Stimulated activated effector memory CD8-positive, alpha-beta T cell treated with anti-CD3 and anti-CD28 coated beads, Interleukin-12 subunit alpha, Interleukin-12 subunit beta, amount 100 ng/mL, for 72 hours (primary cell): ENCODE measurements around the gene GOSR2.
A peak's percentile ranks its signal among the peaks of the same experiment; 100 is the strongest.
"Not testable (repeated sequence)": the region's sequence is repeated elsewhere in the genome, so short reads cannot be mapped to it uniquely, and the experiment has no call there.

Experiments used
- ATAC-seq: fragments of 150-1000 bp; cut with Tn5 transposase; 2 replicates; pipeline ENCODE4 v1.10.0; 2021
- DNase-seq, 2 donors: peaks; one replicate each; pipeline ENCODE4 v3.0.0; 2021 to 2022; ENCODE audit warnings: low spot score in 2 of 2
- H3K27ac Mint-ChIP-seq: one replicate; pipeline ENCODE4 v1.8.0; 2022; ENCODE audit warnings: mild to moderate bottlenecking, mixed read lengths
- H3K36me3 Mint-ChIP-seq: one replicate; pipeline ENCODE4 v1.8.0; 2022; ENCODE audit warnings: mild to moderate bottlenecking, mixed read lengths
- H3K4me1 Mint-ChIP-seq: one replicate; pipeline ENCODE4 v1.8.0; 2022; ENCODE audit warnings: mixed read lengths
- H3K4me3 Mint-ChIP-seq: one replicate; pipeline ENCODE4 v1.8.0; 2022; ENCODE audit warnings: mild to moderate bottlenecking, mixed read lengths
- H3K9me3 Mint-ChIP-seq: one replicate; pipeline ENCODE4 v1.8.0; 2022; ENCODE audit warnings: mixed read lengths

Gene GOSR2

DNA sequence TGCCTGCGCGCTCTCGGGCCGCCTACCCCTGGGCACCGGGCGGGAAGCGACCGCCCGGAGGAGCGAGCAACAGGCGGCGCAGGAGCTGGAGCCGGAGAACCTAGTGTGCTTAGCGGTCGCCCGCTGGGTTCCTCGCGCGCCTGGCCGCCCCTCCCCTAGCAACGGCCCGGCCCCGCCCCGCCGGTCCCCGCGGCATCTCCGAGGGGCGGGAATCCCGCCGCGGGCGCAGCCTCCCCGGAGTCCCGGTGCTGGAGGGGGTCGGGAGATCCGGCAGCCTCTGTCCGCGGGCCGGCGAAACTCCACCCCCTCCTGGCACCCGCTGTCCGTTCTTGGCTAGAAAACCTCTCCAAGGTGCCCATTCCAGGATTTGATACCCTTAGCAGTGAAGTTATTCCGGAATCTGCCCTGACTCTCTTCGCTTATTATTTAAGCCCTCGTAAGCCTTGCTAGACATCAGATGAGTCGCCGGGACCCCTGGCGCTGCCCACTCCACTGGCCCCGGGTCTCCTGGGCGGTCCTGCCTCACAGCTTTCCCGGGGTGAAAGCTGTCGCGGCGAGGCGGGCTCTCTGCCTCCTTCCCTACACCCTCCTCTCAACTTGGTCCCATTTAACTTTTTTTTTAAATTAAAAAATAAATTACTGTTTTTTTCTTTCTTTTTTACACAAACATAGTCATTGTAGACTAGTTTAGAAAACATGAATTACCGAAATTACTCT, 56.3 kb downstream of the GOSR2 start, which contains the start of gene RPRML:
Gene RPRML, minus strand, starts transcription at position 107 of the 717 bp plus-strand sequence. CDS start 246 bp downstream, outside the sequence.
- Mint-ChIP-seq H3K4me3 (peak within 1 kb of the TSS; percentile 70), H3K4me1 (peaks cover 9% of the 10 kb centered on the region), H3K27ac (no peak within 1 kb of the TSS), H3K36me3 (peaks cover 6% of the 10 kb centered on the region), H3K9me3 (no peaks in the 10 kb centered on the region)
- peak; percentile 72 for ATAC-seq
- DNase-seq = peak in 1 of 2 donors; percentile 5

DNA sequence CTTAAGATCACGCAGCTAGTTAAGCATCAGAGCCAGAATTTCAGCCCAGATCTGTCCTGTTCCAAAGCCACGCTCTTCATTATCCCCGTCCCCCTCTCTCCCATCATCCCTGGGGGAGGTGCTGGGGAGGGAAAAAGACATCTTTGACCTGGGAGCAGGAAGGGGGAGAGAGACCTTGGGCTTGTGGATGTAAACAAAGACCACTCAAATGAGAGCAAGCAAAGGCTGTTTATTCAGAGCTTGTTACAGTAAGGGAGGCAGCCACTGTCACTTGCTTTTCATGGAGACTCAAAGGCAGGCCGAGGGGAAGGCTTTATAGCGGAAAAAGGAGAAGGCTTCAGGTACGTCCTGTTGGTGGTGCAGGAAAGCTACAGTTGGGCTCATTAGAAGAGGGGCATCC, 59.6 kb downstream of the GOSR2 start:
- H3K4me1 Mint-ChIP-seq = peaks cover 8% of the 10 kb centered on the region
- peaks cover 6% of the 10 kb centered on the region for H3K36me3 Mint-ChIP-seq
- DNase-seq = no peak
- ATAC-seq = no peak
- H3K4me3 Mint-ChIP-seq = no peak overlapping the region
- H3K9me3 Mint-ChIP-seq = no peaks in the 10 kb centered on the region
- H3K27ac Mint-ChIP-seq = no peak overlapping the region

DNA sequence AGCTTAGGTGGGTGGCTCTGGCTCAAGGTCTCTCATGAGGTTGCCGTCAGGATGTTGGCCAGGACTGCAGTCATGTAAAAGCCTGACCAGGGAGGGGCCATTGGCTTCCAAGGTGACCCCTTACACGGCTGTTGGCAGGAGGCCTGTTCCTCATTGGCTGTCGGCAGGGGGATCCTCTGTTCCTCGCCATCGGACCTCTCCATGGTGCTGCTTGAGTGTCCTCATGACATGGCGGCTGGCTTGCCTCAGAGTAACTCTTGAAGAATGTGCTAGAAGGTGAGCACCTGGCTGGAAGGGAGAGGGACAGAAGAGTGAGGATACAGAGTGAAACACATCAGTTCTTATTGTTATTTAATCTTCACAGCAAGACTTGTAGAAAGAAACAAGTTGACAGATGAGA, 60.8 kb downstream of the GOSR2 start:
- H3K36me3 Mint-ChIP-seq = no peaks in the 10 kb centered on the region
- no peaks in the 10 kb centered on the region for H3K4me1 Mint-ChIP-seq
- no peak overlapping the region for H3K27ac Mint-ChIP-seq
- no peak for ATAC-seq
- H3K4me3 Mint-ChIP-seq = no peak overlapping the region
- H3K9me3 Mint-ChIP-seq = no peaks in the 10 kb centered on the region
- no peak for DNase-seq

DNA sequence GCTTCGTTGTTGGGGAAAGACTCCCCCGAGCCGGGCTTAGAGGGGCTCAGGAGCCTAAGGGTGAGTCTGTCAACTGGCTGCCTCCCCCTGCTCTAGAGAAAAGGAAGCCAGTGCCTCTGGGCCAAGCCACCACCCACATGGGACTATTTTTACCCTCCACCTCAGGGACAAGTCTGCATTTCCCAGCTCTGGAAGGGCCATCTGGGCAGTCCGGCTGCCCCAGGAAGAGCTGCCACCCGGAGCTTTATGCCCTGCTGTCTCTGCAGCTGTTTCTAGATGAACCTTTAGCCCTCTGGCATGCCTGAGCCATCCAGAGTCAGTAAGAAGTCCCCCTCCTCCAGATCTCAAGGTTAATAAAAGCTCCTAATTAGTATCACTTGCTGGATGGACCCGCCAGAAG, 61.4 kb downstream of the GOSR2 start:
- Mint-ChIP-seq H3K27ac (no peak overlapping the region), H3K4me1 (no peaks in the 10 kb centered on the region), H3K9me3 (no peaks in the 10 kb centered on the region), H3K4me3 (no peak overlapping the region), H3K36me3 (no peaks in the 10 kb centered on the region)
- no peak for ATAC-seq
- DNase-seq = no peak

DNA sequence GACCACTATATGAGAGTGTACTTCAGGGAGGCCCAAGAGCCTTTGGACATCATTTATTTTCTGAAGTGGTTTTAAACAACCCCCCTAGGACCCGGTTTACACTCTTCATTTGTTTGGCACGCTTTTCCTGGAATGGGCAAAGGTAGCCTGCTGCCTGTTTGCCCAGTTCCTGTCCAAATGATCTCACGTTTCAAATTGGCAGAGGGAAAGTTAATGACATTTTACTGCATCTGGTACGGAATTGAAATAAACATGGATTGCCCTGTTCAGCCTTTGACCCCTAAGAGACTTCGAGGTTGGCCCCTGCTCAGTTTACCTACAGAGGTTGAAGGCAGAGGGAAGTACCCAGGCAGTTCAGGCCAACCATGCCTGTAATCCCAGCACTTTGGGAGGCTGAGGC, 61.9 kb downstream of the GOSR2 start:
- no peaks in the 10 kb centered on the region for H3K4me1 Mint-ChIP-seq
- no peak overlapping the region for H3K4me3 Mint-ChIP-seq
- H3K9me3 Mint-ChIP-seq = no peaks in the 10 kb centered on the region
- DNase-seq (no peak), ATAC-seq (no peak)
- H3K36me3 Mint-ChIP-seq = no peaks in the 10 kb centered on the region
- H3K27ac Mint-ChIP-seq = no peak overlapping the region

DNA sequence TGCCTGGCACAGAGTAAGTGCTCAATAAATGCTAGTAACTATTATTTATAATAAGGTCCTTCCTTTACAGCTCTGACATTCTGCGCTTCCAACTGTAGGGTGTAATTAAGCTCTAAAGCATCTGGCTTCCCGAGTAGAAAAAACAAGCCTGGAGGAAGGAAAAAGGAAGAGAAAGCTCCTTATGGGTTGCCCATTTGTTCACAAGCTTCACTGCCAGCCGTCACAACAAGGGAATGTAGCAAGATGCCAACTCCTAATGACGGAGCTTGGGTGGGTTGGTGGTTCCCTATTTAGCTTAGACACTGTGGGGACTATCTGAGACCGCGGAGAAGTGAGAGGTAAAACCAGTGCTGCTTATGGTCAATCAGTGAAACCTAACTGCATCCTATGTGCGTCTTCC, 63.4 kb downstream of the GOSR2 start:
- Mint-ChIP-seq H3K9me3 (no peaks in the 10 kb centered on the region), H3K36me3 (no peaks in the 10 kb centered on the region), H3K4me1 (no peaks in the 10 kb centered on the region), H3K27ac (no peak overlapping the region), H3K4me3 (no peak overlapping the region)
- ATAC-seq (no peak), DNase-seq (no peak)

DNA sequence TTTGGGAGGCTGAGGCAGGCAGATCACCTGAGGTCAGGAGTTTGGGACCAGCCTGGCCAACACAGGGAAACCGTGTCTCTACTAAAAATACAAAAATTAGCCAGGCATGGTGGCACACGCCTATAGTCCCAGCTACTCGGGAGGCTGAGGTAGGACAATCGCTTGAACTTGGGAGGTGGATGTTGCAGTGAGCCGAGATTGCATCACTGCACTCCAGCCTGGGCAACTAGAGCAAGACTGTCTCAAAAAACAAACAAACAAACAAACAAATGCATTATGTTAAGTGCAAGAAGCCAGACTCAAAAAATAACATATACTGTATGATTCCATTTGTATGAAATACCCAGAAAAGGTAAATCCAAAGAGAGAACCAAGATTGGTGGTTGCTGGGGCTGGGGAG, 65.0 kb downstream of the GOSR2 start:
- not testable (repeated sequence) for ATAC-seq, H3K36me3 Mint-ChIP-seq, H3K4me1 Mint-ChIP-seq, DNase-seq, H3K9me3 Mint-ChIP-seq, H3K27ac Mint-ChIP-seq, H3K4me3 Mint-ChIP-seq

DNA sequence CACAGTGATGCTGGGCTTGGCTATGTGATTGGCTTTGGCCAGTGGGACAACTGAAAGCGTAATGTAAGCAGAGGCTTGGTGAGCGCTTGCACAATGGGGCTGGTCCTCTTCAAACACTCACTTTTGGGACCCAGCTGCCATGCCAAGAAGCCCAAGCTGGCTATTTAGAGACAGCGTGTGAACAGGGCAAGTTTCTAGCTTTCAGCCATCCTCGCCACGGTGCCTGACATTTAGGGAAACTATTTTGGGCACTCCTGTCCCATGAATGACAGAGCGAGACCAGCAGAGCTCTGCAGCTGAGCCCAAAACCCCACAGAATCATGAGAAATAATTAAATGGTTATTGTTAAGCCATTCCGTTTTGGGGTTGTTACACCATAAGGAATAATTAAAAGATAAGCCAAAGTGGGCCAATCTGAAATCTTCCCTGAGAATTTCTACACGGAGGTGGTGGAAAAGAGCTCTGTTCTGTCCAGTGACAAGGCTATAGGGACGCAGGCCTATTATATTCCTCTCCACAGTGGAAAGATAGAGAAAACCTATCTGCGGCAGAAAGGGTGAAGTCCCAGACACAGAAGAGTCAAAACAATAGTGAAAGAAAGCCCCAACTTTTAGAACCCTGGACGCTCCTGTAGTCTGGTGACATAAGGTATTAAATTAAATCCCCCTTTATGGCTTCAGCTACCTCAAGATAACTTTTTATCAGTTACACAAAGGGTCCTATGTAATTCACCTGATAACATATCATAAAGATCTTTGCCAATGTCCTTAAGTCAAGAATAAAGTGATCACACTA, 66.9 kb downstream of the GOSR2 start:
- no peaks in the 10 kb centered on the region for H3K4me1 Mint-ChIP-seq
- no peaks in the 10 kb centered on the region for H3K9me3 Mint-ChIP-seq
- no peak overlapping the region for H3K4me3 Mint-ChIP-seq
- no peaks in the 10 kb centered on the region for H3K36me3 Mint-ChIP-seq
- no peak overlapping the region for H3K27ac Mint-ChIP-seq
- no peak for DNase-seq
- ATAC-seq = no peak

DNA sequence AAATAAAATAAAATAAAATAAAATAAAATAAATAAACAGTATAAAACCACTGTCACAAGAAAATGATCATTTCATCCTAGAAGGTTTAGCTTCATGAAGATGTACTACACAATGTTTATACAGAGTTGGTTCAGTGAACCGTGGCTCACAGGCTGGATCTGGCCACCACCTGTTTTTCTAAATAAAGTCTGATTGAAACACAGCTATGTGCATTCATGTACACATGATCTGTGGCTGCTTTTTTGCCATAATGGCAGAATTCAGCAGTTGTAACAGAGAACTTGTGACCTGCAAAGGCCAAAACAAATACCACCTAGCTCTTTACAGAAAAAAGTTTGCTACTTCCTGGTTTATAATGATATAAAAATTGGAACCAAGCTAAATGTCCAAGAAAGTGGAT, 68.7 kb downstream of the GOSR2 start:
- no peak for ATAC-seq
- no peak overlapping the region for H3K27ac Mint-ChIP-seq

More for the DNA sequence above, 68.7 kb downstream of the GOSR2 start:
- Mint-ChIP-seq H3K4me1 (no peaks in the 10 kb centered on the region), H3K9me3 (no peaks in the 10 kb centered on the region), H3K4me3 (no peak overlapping the region), H3K36me3 (no peaks in the 10 kb centered on the region)
- DNase-seq = no peak
